ENCODE measurements around the gene HMSD.

Gene HMSD

GRCh38 chr18:63962137-63962536, 13.0 kb downstream of the HMSD start:
- DNase-seq (ENCODE audit: low spot score): no peak
- Histone ChIP-seq H3K27ac (replicated peaks; ENCODE audit: low read length) (no peak overlapping the region), H3K4me3 (ENCODE audit: low read length in 2 of 2) (no peak overlapping the region), H2AK5ac (ENCODE audit: low read depth, low read length) (no peak overlapping the region), H3K36me3 (replicated peaks in 1 of 2; ENCODE audit: control insufficient read depth in 2 of 2, insufficient read depth in 2 of 2, low read length in 2 of 2) (no peaks in the 10 kb centered on the region), H2BK120ac (ENCODE audit: low read depth, low read length) (no peak overlapping the region), H4K8ac (ENCODE audit: low read depth, low read length) (no peak overlapping the region), H3K4me2 (ENCODE audit: insufficient read depth, low read length, poor library complexity, severe bottlenecking) (no peak overlapping the region), H4K91ac (ENCODE audit: low read depth, low read length, poor library complexity) (no peak overlapping the region), H3K4ac (ENCODE audit: low read length) (no peak overlapping the region), H3K9me3 (replicated peaks in 1 of 2; ENCODE audit: control insufficient read depth in 2 of 2, insufficient read depth in 1 of 2, low read depth in 1 of 2, low read length in 2 of 2) (no peaks in the 10 kb centered on the region), H3K79me1 (ENCODE audit: low read depth, low read length) (no peaks in the 10 kb centered on the region), H3K9ac (ENCODE audit: low read depth, low read length, poor library complexity) (no peak overlapping the region), H2BK15ac (ENCODE audit: low read length) (no peak overlapping the region), H2BK12ac (ENCODE audit: low read length) (no peak overlapping the region), H3K27me3 (ENCODE audit: control insufficient read depth in 3 of 3, insufficient read depth in 3 of 3, low read depth in 1 of 3, low read length in 3 of 3) (peaks cover 0 to 4% (median 0%) of the 10 kb centered on the region in 3 experiments), H3K4me1 (ENCODE audit: control insufficient read depth in 2 of 2, insufficient read depth in 1 of 2, low read depth in 1 of 2, low read length in 2 of 2) (no peaks in the 10 kb centered on the region), H2AFZ (ENCODE audit: low read length) (no peak overlapping the region), H3K23ac (ENCODE audit: low read depth, low read length, poor library complexity) (no peak overlapping the region), H3K18ac (ENCODE audit: low read length) (no peak overlapping the region), H2BK5ac (ENCODE audit: low read length) (no peak overlapping the region), H3K14ac (ENCODE audit: low read length) (no peak overlapping the region)
- WGBS, 2 donors (ENCODE audit: extremely low coverage in 2 of 2, insufficient read length in 2 of 2, insufficient replicate concordance in 1 of 2): no CpG with 5 or more reads among the region's 1 CpG

GRCh38 chr18:63963615-63964256, 14.6 kb downstream of the HMSD start:
- no peak overlapping the region for H3K4ac ChIP-seq (ENCODE audit: low read length)
- no peak for DNase-seq (ENCODE audit: low spot score)
- H2AFZ ChIP-seq (ENCODE audit: low read length): no peak overlapping the region
- no peaks in the 10 kb centered on the region for H3K79me1 ChIP-seq (ENCODE audit: low read depth, low read length)
- H3K27ac ChIP-seq (replicated peaks; ENCODE audit: low read length): no peak overlapping the region
- H3K4me3 ChIP-seq (ENCODE audit: low read length in 2 of 2): no peak overlapping the region
- no peak overlapping the region for H3K23ac ChIP-seq (ENCODE audit: low read depth, low read length, poor library complexity)
- peaks cover 0 to 4% (median 0%) of the 10 kb centered on the region in 3 experiments for H3K27me3 ChIP-seq (ENCODE audit: control insufficient read depth in 3 of 3, insufficient read depth in 3 of 3, low read depth in 1 of 3, low read length in 3 of 3)
- no peak overlapping the region for H4K91ac ChIP-seq (ENCODE audit: low read depth, low read length, poor library complexity)
- H3K4me1 ChIP-seq (ENCODE audit: control insufficient read depth in 2 of 2, insufficient read depth in 1 of 2, low read depth in 1 of 2, low read length in 2 of 2): no peaks in the 10 kb centered on the region
- no peak overlapping the region for H2BK12ac ChIP-seq (ENCODE audit: low read length)
- no peak overlapping the region for H3K9ac ChIP-seq (ENCODE audit: low read depth, low read length, poor library complexity)
- H4K8ac ChIP-seq (ENCODE audit: low read depth, low read length): no peak overlapping the region
- H3K18ac ChIP-seq (ENCODE audit: low read length): no peak overlapping the region
- no peak overlapping the region for H2BK120ac ChIP-seq (ENCODE audit: low read depth, low read length)
- H2BK5ac ChIP-seq (ENCODE audit: low read length): no peak overlapping the region
- H3K4me2 ChIP-seq (ENCODE audit: insufficient read depth, low read length, poor library complexity, severe bottlenecking): no peak overlapping the region
- no peaks in the 10 kb centered on the region for H3K9me3 ChIP-seq (replicated peaks in 1 of 2; ENCODE audit: control insufficient read depth in 2 of 2, insufficient read depth in 1 of 2, low read depth in 1 of 2, low read length in 2 of 2)
- no peak overlapping the region for H2AK5ac ChIP-seq (ENCODE audit: low read depth, low read length)
- H3K14ac ChIP-seq (ENCODE audit: low read length): no peak overlapping the region
- H3K36me3 ChIP-seq (replicated peaks in 1 of 2; ENCODE audit: control insufficient read depth in 2 of 2, insufficient read depth in 2 of 2, low read length in 2 of 2): no peaks in the 10 kb centered on the region
- H2BK15ac ChIP-seq (ENCODE audit: low read length): no peak overlapping the region
- WGBS, 2 donors (ENCODE audit: extremely low coverage in 2 of 2, insufficient read length in 2 of 2, insufficient replicate concordance in 1 of 2): no CpG with 5 or more reads among the region's 1 CpG

GRCh38 chr18:63964908-63965307, 15.8 kb downstream of the HMSD start:
- no peak for DNase-seq (ENCODE audit: low spot score)
- Histone ChIP-seq H3K23ac (ENCODE audit: low read depth, low read length, poor library complexity) (no peak overlapping the region), H3K9ac (ENCODE audit: low read depth, low read length, poor library complexity) (no peak overlapping the region), H3K9me3 (replicated peaks in 1 of 2; ENCODE audit: control insufficient read depth in 2 of 2, insufficient read depth in 1 of 2, low read depth in 1 of 2, low read length in 2 of 2) (no peaks in the 10 kb centered on the region), H4K8ac (ENCODE audit: low read depth, low read length) (no peak overlapping the region), H2BK12ac (ENCODE audit: low read length) (no peak overlapping the region), H3K18ac (ENCODE audit: low read length) (no peak overlapping the region), H3K4me3 (ENCODE audit: low read length in 2 of 2) (no peak overlapping the region), H3K4ac (ENCODE audit: low read length) (no peak overlapping the region), H2BK15ac (ENCODE audit: low read length) (no peak overlapping the region), H2BK5ac (ENCODE audit: low read length) (no peak overlapping the region), H2BK120ac (ENCODE audit: low read depth, low read length) (no peak overlapping the region), H2AK5ac (ENCODE audit: low read depth, low read length) (no peak overlapping the region), H3K79me1 (ENCODE audit: low read depth, low read length) (no peaks in the 10 kb centered on the region), H3K14ac (ENCODE audit: low read length) (no peak overlapping the region), H3K27ac (replicated peaks; ENCODE audit: low read length) (no peak overlapping the region), H3K36me3 (replicated peaks in 1 of 2; ENCODE audit: control insufficient read depth in 2 of 2, insufficient read depth in 2 of 2, low read length in 2 of 2) (no peaks in the 10 kb centered on the region), H4K91ac (ENCODE audit: low read depth, low read length, poor library complexity) (no peak overlapping the region), H3K27me3 (ENCODE audit: control insufficient read depth in 3 of 3, insufficient read depth in 3 of 3, low read depth in 1 of 3, low read length in 3 of 3) (peaks cover 0 to 4% (median 0%) of the 10 kb centered on the region in 3 experiments), H2AFZ (ENCODE audit: low read length) (no peak overlapping the region), H3K4me1 (ENCODE audit: control insufficient read depth in 2 of 2, insufficient read depth in 1 of 2, low read depth in 1 of 2, low read length in 2 of 2) (no peaks in the 10 kb centered on the region), H3K4me2 (ENCODE audit: insufficient read depth, low read length, poor library complexity, severe bottlenecking) (no peak overlapping the region)

GRCh38 chr18:63965716-63966330, 16.7 kb downstream of the HMSD start:
- H2BK120ac ChIP-seq (ENCODE audit: low read depth, low read length): no peak overlapping the region
- no peaks in the 10 kb centered on the region for H3K9me3 ChIP-seq (replicated peaks in 1 of 2; ENCODE audit: control insufficient read depth in 2 of 2, insufficient read depth in 1 of 2, low read depth in 1 of 2, low read length in 2 of 2)
- H3K36me3 ChIP-seq (replicated peaks in 1 of 2; ENCODE audit: control insufficient read depth in 2 of 2, insufficient read depth in 2 of 2, low read length in 2 of 2): no peaks in the 10 kb centered on the region
- peaks cover 0 to 4% (median 0%) of the 10 kb centered on the region in 3 experiments for H3K27me3 ChIP-seq (ENCODE audit: control insufficient read depth in 3 of 3, insufficient read depth in 3 of 3, low read depth in 1 of 3, low read length in 3 of 3)
- H4K91ac ChIP-seq (ENCODE audit: low read depth, low read length, poor library complexity): no peak overlapping the region
- H3K18ac ChIP-seq (ENCODE audit: low read length): no peak overlapping the region
- H3K14ac ChIP-seq (ENCODE audit: low read length): no peak overlapping the region
- WGBS, 2 donors (ENCODE audit: extremely low coverage in 2 of 2, insufficient read length in 2 of 2, insufficient replicate concordance in 1 of 2): no CpG with 5 or more reads among the region's 5 CpGs
- no peaks in the 10 kb centered on the region for H3K4me1 ChIP-seq (ENCODE audit: control insufficient read depth in 2 of 2, insufficient read depth in 1 of 2, low read depth in 1 of 2, low read length in 2 of 2)
- no peak overlapping the region for H4K8ac ChIP-seq (ENCODE audit: low read depth, low read length)
- H2BK12ac ChIP-seq (ENCODE audit: low read length): no peak overlapping the region
- no peak overlapping the region for H3K4me2 ChIP-seq (ENCODE audit: insufficient read depth, low read length, poor library complexity, severe bottlenecking)
- no peak overlapping the region for H3K27ac ChIP-seq (replicated peaks; ENCODE audit: low read length)
- H2AFZ ChIP-seq (ENCODE audit: low read length): no peak overlapping the region
- no peak overlapping the region for H2AK5ac ChIP-seq (ENCODE audit: low read depth, low read length)
- no peak overlapping the region for H3K4me3 ChIP-seq (ENCODE audit: low read length in 2 of 2)
- no peak overlapping the region for H2BK15ac ChIP-seq (ENCODE audit: low read length)
- no peak overlapping the region for H3K23ac ChIP-seq (ENCODE audit: low read depth, low read length, poor library complexity)
- H3K4ac ChIP-seq (ENCODE audit: low read length): no peak overlapping the region
- H2BK5ac ChIP-seq (ENCODE audit: low read length): no peak overlapping the region
- H3K79me1 ChIP-seq (ENCODE audit: low read depth, low read length): no peaks in the 10 kb centered on the region
- H3K9ac ChIP-seq (ENCODE audit: low read depth, low read length, poor library complexity): no peak overlapping the region
- no peak for DNase-seq (ENCODE audit: low spot score)
